ENCODE measurements around the gene PRRX1.

The PRRX1 gene

GRCh38 chr1:170720661-170721060 is 56.7 kb downstream of the PRRX1 start:
- DNase-seq (ENCODE audit: low spot score), result no peak

- DNase-seq (ENCODE audit: low spot score), result no peak
Observed at GRCh38 chr1:170721621-170722020, 57.7 kb downstream of the PRRX1 start.

GRCh38 chr1:170723518-170723917 is 59.6 kb downstream of the PRRX1 start:
- DNase-seq (ENCODE audit: low spot score), result no peak

- DNase-seq (ENCODE audit: low spot score), result no peak
Observed at GRCh38 chr1:170725326-170725725, 61.4 kb downstream of the PRRX1 start.

- no peak for DNase-seq (ENCODE audit: low spot score)
Observed at GRCh38 chr1:170727963-170728362, 64.0 kb downstream of the PRRX1 start.

GRCh38 chr1:170729225-170730002 is 65.5 kb downstream of the PRRX1 start:
- no peak for DNase-seq (ENCODE audit: low spot score)

- no peak for DNase-seq (ENCODE audit: low spot score)
Observed at GRCh38 chr1:170730014-170730413, 66.1 kb downstream of the PRRX1 start.

GRCh38 chr1:170730438-170730837 is 66.5 kb downstream of the PRRX1 start:
- no peak for DNase-seq (ENCODE audit: low spot score)

- DNase-seq (ENCODE audit: low spot score), result no peak
Observed at GRCh38 chr1:170731566-170732251, 67.8 kb downstream of the PRRX1 start.

- DNase-seq (ENCODE audit: low spot score), result no peak
Observed at GRCh38 chr1:170732252-170732588, 68.3 kb downstream of the PRRX1 start.

- DNase-seq (ENCODE audit: low spot score), result no peak
Observed at GRCh38 chr1:170734412-170735175, 70.7 kb downstream of the PRRX1 start.

- DNase-seq (ENCODE audit: low spot score), result no peak
Observed at GRCh38 chr1:170735366-170736263, 71.7 kb downstream of the PRRX1 start.

- DNase-seq (ENCODE audit: low spot score), result no peak
Observed at GRCh38 chr1:170739803-170740202, 75.9 kb downstream of the PRRX1 start.

GRCh38 chr1:170741678-170742077 is 77.7 kb downstream of the PRRX1 start:
- no peak for DNase-seq (ENCODE audit: low spot score)

- no peak for DNase-seq (ENCODE audit: low spot score)
Observed at GRCh38 chr1:170742600-170742999, 78.7 kb downstream of the PRRX1 start.

- no peak for DNase-seq (ENCODE audit: low spot score)
Observed at GRCh38 chr1:170743083-170743482, 79.2 kb downstream of the PRRX1 start.

- no peak for DNase-seq (ENCODE audit: low spot score)
Observed at GRCh38 chr1:170749549-170749948, 85.6 kb downstream of the PRRX1 start.

- no peak for DNase-seq (ENCODE audit: low spot score)
Observed at GRCh38 chr1:170749959-170750358, 86.0 kb downstream of the PRRX1 start.

- no peak for DNase-seq (ENCODE audit: low spot score)
Observed at GRCh38 chr1:170755795-170756194, 91.9 kb downstream of the PRRX1 start.

- DNase-seq (ENCODE audit: low spot score), result no peak
Observed at GRCh38 chr1:170758992-170759391, 95.1 kb downstream of the PRRX1 start.

GRCh38 chr1:170765279-170765678 is 101.3 kb downstream of the PRRX1 start:
- DNase-seq (ENCODE audit: low spot score), result no peak
